ENCODE data around the gene CBX4.

CBX4 gene

DNA sequence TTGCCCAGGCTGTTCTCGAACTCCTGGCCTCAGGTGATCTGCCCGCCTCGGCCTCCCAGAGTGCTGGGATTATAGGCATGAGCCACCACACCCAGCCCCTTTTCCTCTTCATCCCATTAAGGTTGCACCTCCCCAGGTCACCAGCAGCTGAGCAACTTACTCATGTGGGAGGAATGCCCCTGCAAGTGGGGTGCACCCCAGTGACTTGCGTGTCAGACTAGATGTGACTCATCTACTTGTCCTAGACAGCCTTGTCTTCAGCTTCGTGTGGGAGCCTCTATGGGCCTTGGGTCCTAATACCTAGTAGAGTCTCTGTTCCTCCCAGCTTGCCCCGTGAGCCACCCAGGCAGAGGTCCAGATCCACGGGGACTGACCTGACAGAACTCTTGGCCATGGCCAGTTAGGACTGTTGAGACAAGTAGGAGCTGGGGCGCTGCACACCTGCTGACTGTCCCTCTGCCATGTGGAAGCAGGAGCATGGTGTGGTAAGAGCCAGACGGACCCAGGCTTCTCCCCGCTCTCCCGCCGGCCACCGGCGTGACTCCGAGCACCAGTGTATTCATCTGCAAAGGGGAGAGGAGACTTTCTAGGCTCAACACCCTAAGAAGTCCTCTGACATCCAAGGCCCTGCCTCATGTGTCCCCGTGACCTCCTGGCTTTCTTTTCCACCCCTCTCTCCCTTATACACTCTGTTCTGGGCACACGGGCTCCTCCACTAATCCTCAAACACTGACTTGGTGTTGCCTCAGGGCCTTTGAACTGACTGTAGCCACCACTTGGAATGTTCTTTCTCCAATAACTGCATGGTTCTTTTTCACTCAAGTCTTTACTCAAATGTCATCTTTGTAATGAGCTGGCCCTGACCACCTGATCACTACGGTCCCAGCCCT is 11.6 kb upstream of the CBX4 start:
- peak; percentile 35 for FAIRE-seq
- DNase-seq (ENCODE audit: insufficient read length, low spot score) = no peak
- no peak for TF ChIP-seq SPI1 (IDR thresholded peaks at IDR 0.05; ENCODE audit: low read depth, low read length)
- TF ChIP-seq TAF1 (IDR thresholded peaks at IDR 0.05; ENCODE audit: low read depth, low read length) = no peak
- no peak for TF ChIP-seq POU2F2 (IDR thresholded peaks at IDR 0.05; ENCODE audit: low read depth, low read length)
- TF ChIP-seq POLR2AphosphoS5 (IDR thresholded peaks at IDR 0.05; ENCODE audit: low read depth, low read length) = no peak
- TF ChIP-seq PAX5 (IDR thresholded peaks at IDR 0.05; ENCODE audit: insufficient read depth, low read length, severe bottlenecking) = no peak
- TF ChIP-seq POLR2A (IDR thresholded peaks at IDR 0.05; ENCODE audit: low read depth, low read length) = no peak

DNA sequence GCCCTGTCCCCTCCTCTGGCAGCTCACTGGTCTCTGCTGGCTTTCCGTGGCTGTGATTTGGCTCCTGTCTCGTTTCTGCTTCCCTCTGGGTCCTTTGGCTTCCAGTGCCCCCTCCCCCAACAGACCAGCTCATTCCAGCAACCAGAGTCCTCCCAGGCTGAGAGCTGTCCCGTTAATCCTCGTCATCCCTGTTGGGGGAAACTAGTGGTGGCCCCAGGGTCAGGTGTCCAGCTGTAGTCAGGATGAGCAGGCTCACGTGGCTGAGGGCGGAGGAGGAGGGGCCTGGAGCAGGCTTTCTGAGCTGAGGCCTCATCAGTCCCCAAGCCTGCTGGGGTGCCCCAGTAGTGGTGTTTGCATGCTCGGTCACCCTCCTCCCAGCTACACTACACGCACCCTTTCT is 10.7 kb upstream of the CBX4 start:
- DNase-seq (ENCODE audit: insufficient read length, low spot score) = no peak
- TF ChIP-seq TAF1 (IDR thresholded peaks at IDR 0.05; ENCODE audit: low read depth, low read length) (no peak), SPI1 (IDR thresholded peaks at IDR 0.05; ENCODE audit: low read depth, low read length) (no peak), PAX5 (IDR thresholded peaks at IDR 0.05; ENCODE audit: insufficient read depth, low read length, severe bottlenecking) (no peak), POLR2AphosphoS5 (IDR thresholded peaks at IDR 0.05; ENCODE audit: low read depth, low read length) (no peak), POLR2A (IDR thresholded peaks at IDR 0.05; ENCODE audit: low read depth, low read length) (no peak), POU2F2 (IDR thresholded peaks at IDR 0.05; ENCODE audit: low read depth, low read length) (no peak)
- FAIRE-seq = no peak

DNA sequence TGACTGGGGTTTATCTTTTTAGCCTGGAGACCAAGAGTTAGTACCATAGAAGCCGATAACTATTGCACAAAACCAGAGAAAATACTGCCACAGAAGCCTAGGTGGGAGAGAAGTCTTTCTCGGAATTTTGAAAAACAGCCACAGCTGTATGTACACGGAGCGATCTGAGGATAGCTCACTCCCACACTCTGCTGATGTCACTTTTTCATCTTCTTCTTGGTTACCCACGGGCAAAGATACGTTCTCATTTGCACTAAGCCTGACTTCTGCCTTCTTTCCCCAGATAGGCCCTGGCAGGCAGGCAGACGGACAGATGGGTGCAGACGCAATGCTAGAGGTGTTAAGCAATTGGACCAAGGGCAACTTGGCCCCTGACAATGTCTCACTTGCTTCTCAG is 9.1 kb upstream of the CBX4 start:
- TF ChIP-seq POU2F2 (IDR thresholded peaks at IDR 0.05; ENCODE audit: low read depth, low read length) (no peak), PAX5 (IDR thresholded peaks at IDR 0.05; ENCODE audit: insufficient read depth, low read length, severe bottlenecking) (no peak), TAF1 (IDR thresholded peaks at IDR 0.05; ENCODE audit: low read depth, low read length) (no peak), POLR2AphosphoS5 (IDR thresholded peaks at IDR 0.05; ENCODE audit: low read depth, low read length) (no peak), SPI1 (IDR thresholded peaks at IDR 0.05; ENCODE audit: low read depth, low read length) (no peak), POLR2A (IDR thresholded peaks at IDR 0.05; ENCODE audit: low read depth, low read length) (no peak)
- FAIRE-seq (no peak), DNase-seq (ENCODE audit: insufficient read length, low spot score) (no peak)

DNA sequence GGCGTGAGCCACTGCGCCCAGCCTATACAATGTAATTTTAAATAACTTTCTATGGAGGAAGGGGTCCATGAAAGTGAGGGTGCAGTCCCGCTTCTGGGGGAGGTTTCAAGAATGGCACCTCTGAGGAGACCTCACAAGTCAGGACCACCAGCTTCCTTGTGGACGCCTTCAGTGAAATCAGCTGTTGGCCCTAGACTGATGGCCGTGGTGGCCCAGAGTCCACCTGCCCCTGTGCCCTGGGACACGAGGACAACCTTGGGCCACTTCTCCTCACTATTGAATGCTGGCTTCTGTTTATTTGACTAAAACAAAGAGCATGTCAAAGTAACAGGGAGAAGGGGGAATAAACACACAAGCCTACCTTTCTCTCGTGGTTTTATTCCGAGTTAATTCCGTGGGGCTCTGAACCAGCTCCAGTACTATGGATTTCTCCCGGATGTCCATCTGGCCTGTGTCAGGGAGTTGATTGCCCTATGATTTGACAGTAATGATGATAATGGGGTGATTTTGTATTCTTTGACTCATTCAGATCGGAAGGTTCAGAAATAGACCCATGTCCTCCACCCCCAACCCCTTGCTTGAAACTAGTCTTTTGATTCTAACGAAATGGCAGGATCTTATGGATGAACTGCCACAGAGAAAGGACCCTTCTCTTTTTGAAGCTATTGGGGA is 8.6 kb upstream of the CBX4 start:
- DNase-seq (ENCODE audit: insufficient read length, low spot score) (no peak), FAIRE-seq (no peak)
- TF ChIP-seq POU2F2 (IDR thresholded peaks at IDR 0.05; ENCODE audit: low read depth, low read length) (no peak), POLR2AphosphoS5 (IDR thresholded peaks at IDR 0.05; ENCODE audit: low read depth, low read length) (no peak), TAF1 (IDR thresholded peaks at IDR 0.05; ENCODE audit: low read depth, low read length) (no peak), SPI1 (IDR thresholded peaks at IDR 0.05; ENCODE audit: low read depth, low read length) (no peak), PAX5 (IDR thresholded peaks at IDR 0.05; ENCODE audit: insufficient read depth, low read length, severe bottlenecking) (no peak), POLR2A (IDR thresholded peaks at IDR 0.05; ENCODE audit: low read depth, low read length) (no peak)

DNA sequence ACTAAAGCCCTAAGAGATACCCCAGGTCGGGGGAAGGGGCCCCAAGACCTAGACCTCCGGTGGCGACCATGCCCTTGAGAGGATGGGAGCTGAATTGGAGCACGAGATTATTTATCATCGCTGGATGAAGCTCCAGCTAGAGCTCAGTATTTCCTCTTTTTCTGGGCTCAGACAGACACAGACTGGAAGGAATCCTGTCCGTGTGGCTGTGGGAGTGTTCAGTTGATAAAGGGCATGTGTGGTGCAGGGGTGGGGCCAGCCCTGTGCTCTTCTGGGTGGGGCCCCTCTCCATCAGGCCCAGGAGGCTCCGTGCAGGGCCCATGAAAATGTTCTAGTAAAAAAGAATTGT is 6.3 kb upstream of the CBX4 start:
- TF ChIP-seq POU2F2 (IDR thresholded peaks at IDR 0.05; ENCODE audit: low read depth, low read length) (no peak), SPI1 (IDR thresholded peaks at IDR 0.05; ENCODE audit: low read depth, low read length) (no peak), PAX5 (IDR thresholded peaks at IDR 0.05; ENCODE audit: insufficient read depth, low read length, severe bottlenecking) (no peak), POLR2AphosphoS5 (IDR thresholded peaks at IDR 0.05; ENCODE audit: low read depth, low read length) (no peak), TAF1 (IDR thresholded peaks at IDR 0.05; ENCODE audit: low read depth, low read length) (no peak), POLR2A (IDR thresholded peaks at IDR 0.05; ENCODE audit: low read depth, low read length) (no peak)
- DNase-seq (ENCODE audit: insufficient read length, low spot score) (no peak), FAIRE-seq (no peak)

DNA sequence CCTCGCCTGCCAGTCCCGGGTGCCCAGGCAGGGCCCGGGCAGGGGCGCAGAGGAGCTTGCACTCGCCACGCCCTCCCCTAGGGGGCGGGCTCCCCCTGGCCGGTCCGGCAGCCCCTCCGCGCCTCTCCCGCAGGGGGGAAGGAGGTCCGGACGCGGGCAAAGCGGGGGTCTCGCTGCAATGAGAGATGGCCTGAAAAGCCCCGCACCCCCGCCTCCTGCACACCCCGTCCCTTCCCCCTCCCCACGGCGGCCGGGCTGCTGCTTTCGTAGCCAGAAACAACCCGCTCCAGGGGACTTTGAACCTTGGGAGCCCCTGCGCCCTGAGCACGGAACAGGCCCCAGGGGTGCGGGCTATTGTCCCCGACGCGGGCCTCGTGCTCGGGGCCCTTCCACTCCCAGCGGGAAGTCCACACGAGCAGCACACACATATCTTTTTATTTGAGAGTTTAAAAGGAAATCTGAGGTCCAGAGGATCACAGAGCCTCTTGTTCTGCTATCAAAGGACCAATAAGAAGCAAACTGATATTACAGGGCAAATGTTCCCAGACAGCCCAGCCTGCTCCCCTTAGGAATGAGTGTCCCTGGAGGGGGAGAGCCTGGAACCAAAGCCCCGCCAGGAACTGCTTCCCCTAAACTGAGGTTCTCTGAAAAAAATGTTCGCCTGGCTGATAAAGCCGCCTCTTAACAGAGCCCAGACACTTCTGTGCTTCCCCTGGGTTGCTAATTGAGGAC is 5.8 kb upstream of the CBX4 start:
- TF ChIP-seq PAX5 (IDR thresholded peaks at IDR 0.05; ENCODE audit: insufficient read depth, low read length, severe bottlenecking) = no peak
- TF ChIP-seq POLR2AphosphoS5 (IDR thresholded peaks at IDR 0.05; ENCODE audit: low read depth, low read length) = no peak
- TF ChIP-seq TAF1 (IDR thresholded peaks at IDR 0.05; ENCODE audit: low read depth, low read length) = no peak
- no peak for TF ChIP-seq POLR2A (IDR thresholded peaks at IDR 0.05; ENCODE audit: low read depth, low read length)
- no peak for TF ChIP-seq SPI1 (IDR thresholded peaks at IDR 0.05; ENCODE audit: low read depth, low read length)
- FAIRE-seq (no peak), DNase-seq (ENCODE audit: insufficient read length, low spot score) (peak; percentile 88)

DNA sequence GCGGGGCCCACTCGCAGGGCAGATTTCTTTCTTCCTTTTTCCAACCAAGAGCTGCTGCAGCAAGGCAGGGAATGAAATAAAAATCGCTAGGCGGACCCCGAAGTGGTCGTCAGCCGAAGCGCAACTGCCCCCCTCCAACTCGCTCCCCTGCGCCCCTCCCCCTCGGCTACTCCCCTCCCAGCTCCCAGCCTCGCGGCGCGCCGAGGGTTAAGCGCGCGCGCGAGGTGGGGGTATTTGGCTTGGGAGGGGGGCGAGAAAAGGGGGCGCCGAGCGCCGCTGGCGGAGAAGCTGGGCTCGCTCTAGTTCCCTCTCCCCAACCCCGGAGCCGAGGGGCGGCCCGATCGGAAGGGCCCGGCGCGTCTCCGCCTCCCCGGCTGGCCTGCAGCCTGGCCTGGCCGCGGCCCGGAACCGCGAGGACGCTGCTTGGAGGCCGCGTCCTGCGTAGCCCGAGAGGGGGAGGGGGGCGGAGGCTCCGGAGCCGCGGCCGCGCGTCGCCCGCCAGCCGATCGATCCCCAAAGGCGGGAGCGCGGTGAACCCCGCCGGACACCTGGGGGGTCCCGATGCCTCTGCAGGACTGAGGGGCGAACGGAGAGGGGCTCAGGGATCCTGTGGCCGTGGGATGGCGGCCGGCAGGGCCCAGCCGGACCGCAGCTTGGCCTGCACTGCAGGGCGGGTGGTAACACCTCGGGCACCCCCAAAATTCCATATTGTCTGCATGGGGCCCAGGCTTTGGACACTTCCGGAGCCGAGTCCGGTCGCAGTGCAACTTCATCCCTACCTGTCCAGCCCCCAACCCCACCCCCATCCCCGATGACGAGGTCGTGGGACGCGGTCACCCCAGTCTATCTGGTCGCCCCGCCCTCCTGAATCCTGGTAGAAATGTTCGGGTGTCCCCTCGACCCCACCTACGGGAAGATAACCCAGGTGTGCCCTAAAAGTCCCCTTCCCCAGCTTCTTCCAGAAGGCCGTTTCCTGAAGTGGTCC is 4.9 kb upstream of the CBX4 start:
- FAIRE-seq = no peak
- no peak for DNase-seq (ENCODE audit: insufficient read length, low spot score)

DNA sequence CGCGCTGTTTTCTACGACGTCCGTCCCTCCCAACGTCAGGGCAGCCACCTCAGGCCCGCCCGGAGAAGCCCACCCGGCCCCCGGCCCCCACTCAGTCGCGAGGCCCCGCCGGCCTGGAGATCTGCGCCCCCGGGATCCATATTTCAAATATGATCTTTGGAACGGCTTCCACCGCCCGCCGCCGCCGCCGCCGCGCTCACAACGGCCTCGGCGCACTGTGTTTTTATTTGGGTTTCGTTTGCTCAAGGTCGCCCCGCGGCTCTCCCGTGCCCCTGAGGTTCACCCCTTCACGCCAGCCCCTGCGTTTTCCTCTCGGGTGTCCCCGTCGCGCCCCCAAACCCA is 4.2 kb upstream of the CBX4 start:
- no peak for FAIRE-seq
- TF ChIP-seq SPI1 (IDR thresholded peaks at IDR 0.05; ENCODE audit: low read depth, low read length) (no peak), PAX5 (IDR thresholded peaks at IDR 0.05; ENCODE audit: insufficient read depth, low read length, severe bottlenecking) (no peak), POLR2A (IDR thresholded peaks at IDR 0.05; ENCODE audit: low read depth, low read length) (no peak), POLR2AphosphoS5 (IDR thresholded peaks at IDR 0.05; ENCODE audit: low read depth, low read length) (no peak), TAF1 (IDR thresholded peaks at IDR 0.05; ENCODE audit: low read depth, low read length) (no peak), POU2F2 (IDR thresholded peaks at IDR 0.05; ENCODE audit: low read depth, low read length) (no peak)

More for the DNA sequence above, 4.9 kb upstream of the CBX4 start:
- TF ChIP-seq PAX5 (IDR thresholded peaks at IDR 0.05; ENCODE audit: insufficient read depth, low read length, severe bottlenecking) = no peak
- TF ChIP-seq POLR2AphosphoS5 (IDR thresholded peaks at IDR 0.05; ENCODE audit: low read depth, low read length) = no peak

More for the DNA sequence above, 4.2 kb upstream of the CBX4 start:
- DNase-seq (ENCODE audit: insufficient read length, low spot score) = no peak

Measured in GM12891 (cell line).